CD4-positive, alpha-beta T cell treated with Interleukin-12 subunit alpha and Interleukin-12 subunit beta, for 1 hour (primary cell): Measurements from ENCODE around the gene GTPBP3.

Experiments used
- DNase-seq: peaks from one replicate; pipeline ENCODE4 v3.0.0-alpha.2; 2020

The GTPBP3 gene

GRCh38 chr19:17389288-17389687 is 51.9 kb downstream of the GTPBP3 start:
- no peak for DNase-seq

GRCh38 chr19:17389957-17390664 is 52.8 kb downstream of the GTPBP3 start:
- no peak for DNase-seq

GRCh38 chr19:17390665-17391370 is 53.5 kb downstream of the GTPBP3 start:
- peak; percentile 86 for DNase-seq

- no peak for DNase-seq
Observed at GRCh38 chr19:17391371-17392151, 54.2 kb downstream of the GTPBP3 start.
